K562 (cell line): Measurements from ENCODE around the gene RAI1. TPM values are rescaled to one million over a fixed set of nuclear protein-coding genes. Genes with fewer than 3 reads are reported as not detected.

Source experiments
- ARID1B ChIP-seq: fragments of 450-650 bp; IDR thresholded peaks from 2 replicates; pipeline ENCODE4 v1.6.1; 2016; ENCODE audit warnings: antibody characterized with exemption, mild to moderate bottlenecking, inconsistent platforms
- CEBPZ ChIP-seq: fragments of 150-350 bp; IDR thresholded peaks from 2 replicates; pipeline ENCODE4 v1.6.1; 2014; ENCODE audit warnings: low read depth, mild to moderate bottlenecking, low read length, borderline replicate concordance
- ETS2 ChIP-seq: IDR thresholded peaks from 2 replicates; pipeline ENCODE4 v1.6.1; 2016; ENCODE audit warnings: borderline replicate concordance, missing genetic modification characterization, mild to moderate bottlenecking, moderate library complexity, missing compliant biosample characterization; ENCODE audit not compliant: poor library complexity, severe bottlenecking
- HDGF ChIP-seq: fragments of 450-650 bp; IDR thresholded peaks from 2 replicates; pipeline ENCODE4 v1.6.1; 2016
- HLTF ChIP-seq: fragments of 450-650 bp; IDR thresholded peaks from 2 replicates; pipeline ENCODE4 v1.6.1; 2016
- KDM5B ChIP-seq: fragments of 200-600 bp; sonication (generic); IDR thresholded peaks from 2 replicates; pipeline ENCODE4 v1.6.1; 2012; ENCODE audit warnings: low read depth, mild to moderate bottlenecking, moderate library complexity, low read length, control low read depth, inconsistent platforms; ENCODE audit not compliant: insufficient replicate concordance
- MCM7 ChIP-seq, 2 experiments: fragments of 450-650 bp; IDR thresholded peaks; 2 replicates each; pipeline ENCODE4 v1.6.1; 2016 to 2018
- MLLT1 ChIP-seq, 2 experiments: fragments of 450-650 bp; IDR thresholded peaks; 2 replicates each; pipeline ENCODE4 v1.6.1; 2016
- MNT ChIP-seq, 2 experiments: fragments of 450-650 bp; conservative IDR thresholded peaks; 2 replicates each; pipeline ENCODE4 v1.6.1; 2017; ENCODE audit warnings: mild to moderate bottlenecking in 2 of 2, moderate library complexity in 2 of 2
- NFYB ChIP-seq: IDR thresholded peaks from 2 replicates; pipeline ENCODE4 v1.6.1; 2011; ENCODE audit warnings: mild to moderate bottlenecking, moderate library complexity; ENCODE audit not compliant: insufficient read length; ENCODE audit errors: extremely low read depth
- NONO ChIP-seq, 2 experiments: fragments of 200-400 bp in 1 of 2; fragments of 450-650 bp in 1 of 2; formaldehyde crosslinking in 1 of 2; IDR thresholded peaks; 2 replicates each; pipeline ENCODE4 v1.6.1; 2017; ENCODE audit warnings: low read depth in 2 of 2, mild to moderate bottlenecking in 2 of 2, moderate library complexity in 2 of 2, low read length in 1 of 2
- RCOR1 ChIP-seq, 2 experiments: IDR thresholded peaks; 2 replicates each; pipeline ENCODE4 v1.6.1; 2012; ENCODE audit warnings: low read depth in 2 of 2, low read length in 2 of 2, borderline replicate concordance in 1 of 2, improper control_type of control experiment in 1 of 2
- SAFB ChIP-seq: fragments of 200-400 bp; formaldehyde crosslinking; IDR thresholded peaks from 2 replicates; pipeline ENCODE4 v1.6.1; 2017; ENCODE audit warnings: low read depth, low read length, borderline replicate concordance
- XRCC4 ChIP-seq: IDR thresholded peaks from one replicate; pipeline ENCODE4 v1.6.1; 2011; ENCODE audit not compliant: insufficient read depth, insufficient read length; ENCODE audit errors: extremely low read depth
- XRCC5 ChIP-seq: fragments of 200-400 bp; formaldehyde crosslinking; IDR thresholded peaks from 2 replicates; pipeline ENCODE4 v1.6.1; 2017; ENCODE audit warnings: low read depth, mild to moderate bottlenecking, low read length
- ZBTB33 ChIP-seq: sonication (generic); formaldehyde crosslinking; IDR thresholded peaks from 2 replicates; pipeline ENCODE4 v1.8.1; 2023; ENCODE audit warnings: mild to moderate bottlenecking, missing genetic modification reagents
- ZC3H11A ChIP-seq: IDR thresholded peaks from 2 replicates; pipeline ENCODE4 v1.6.1; 2012; ENCODE audit warnings: low read depth, low read length, improper control_type of control experiment
- ZNF263 ChIP-seq: sonication (generic); formaldehyde crosslinking; IDR thresholded peaks from 2 replicates; pipeline ENCODE4 v1.8.0; 2022; ENCODE audit warnings: mild to moderate bottlenecking, missing genetic modification reagents, borderline replicate concordance
- ZNF282 ChIP-seq: sonication (generic); formaldehyde crosslinking; IDR thresholded peaks from 2 replicates; pipeline ENCODE4 v1.8.1; 2023; ENCODE audit warnings: missing genetic modification reagents
- ZNF785 ChIP-seq: fragments of 250-450 bp; sonication (Bioruptor Pico); IDR thresholded peaks from 2 replicates; pipeline ENCODE4 v1.4.0; 2020; ENCODE audit warnings: mild to moderate bottlenecking
- polyA plus RNA-seq, 8 experiments: library from polyadenylated mRNA; depleted of rRNA in 4 of 8; stranded (reverse) in 5 of 8; unstranded in 3 of 8; fragments of >200 nt; fragmentation: Nextera tagmentation in 2 of 8; fragmentation: Illumina TruSeq in 1 of 8; extraction: Ambion mirVana in 2 of 8; extraction: Trizol in 1 of 8; gene quantifications; 2 replicates each; pipeline versions ENCODE4 v1.2.1 to v1.2.3, GENCODE V29; 2011 to 2014; ENCODE audit warnings: inconsistent platforms in 1 of 8, missing spikeins in 1 of 8
- total RNA-seq, 7 experiments: library from RNA; depleted of rRNA in 6 of 7; stranded (reverse); fragments of >200 nt in 6 of 7; fragmentation: Illumina TruSeq in 2 of 7; extraction: Trizol in 2 of 7; gene quantifications; 2 replicates each; pipeline versions ENCODE4 v1.2.1 to v1.2.3, GENCODE V29; 2011 to 2021; ENCODE audit warnings: low replicate concordance in 1 of 7

Gene RAI1
- total and polyA plus RNA-seq, 9 of the 15 experiments (the other 6 are each of a cell fraction or from before 2014, with no cell fraction given), result 0.68 to 19.9 (median 5.5) TPM

- TF ChIP-seq MNT (conservative IDR thresholded peaks at IDR 0.05) (peak; percentile 79 to 90), ZNF282 (CRISPR knock-in tag) (0 out of 2 replicates have a peak, but pooled peaks have one; percentile 78), KDM5B (peak; percentile 73), XRCC5 (no peak), NONO (IDR thresholded peaks at IDR 0.05; ENCODE audit: low read depth in 2 of 2, low read length in 1 of 2) (peak; percentile 58 to 80; a peak in 3 of 4 replicates), SAFB (no peak), ZNF785 (CRISPR knock-in tag) (no peak), NFYB (no peak), RCOR1 (IDR thresholded peaks at IDR 0.05; ENCODE audit: borderline replicate concordance in 1 of 2, low read depth in 2 of 2, low read length in 2 of 2) (no peak), ZNF263 (no peak; the same call in 1 of the 2 replicates), ZC3H11A (no peak), ZBTB33 (no peak), MCM7 (IDR thresholded peaks at IDR 0.05) (no peak), HLTF (no peak), HDGF (no peak), ETS2 (tag) (no peak), XRCC4 (no peak), MLLT1 (IDR thresholded peaks at IDR 0.05) (peak in 1 of 2 experiments; percentile 74; a peak in 2 of 4 replicates), CEBPZ (no peak), ARID1B (no peak)
Observed at GRCh38 chr17:17836250-17836817, 155.1 kb downstream of the RAI1 start (continued).
